ENCODE measurements around the gene IRX5.

- TF ChIP-seq CTCF (IDR thresholded peaks at IDR 0.05; ENCODE audit: low read length): no peak
- TF ChIP-seq EZH2 (IDR thresholded peaks at IDR 0.05; ENCODE audit: borderline replicate concordance, low read length): no peak
Observed at GRCh38 chr16:54964239-54964638, 33.6 kb downstream of the IRX5 start.

All from OCI-LY1 (cell line).